Testis (tissue), 3 donors: ENCODE data around the gene PCSK5. TPM values are rescaled to one million over a fixed set of nuclear protein-coding genes. Genes with fewer than 3 reads are reported as not detected.
"Not testable (repeated sequence)": the region's sequence is repeated elsewhere in the genome, so short reads cannot be mapped to it uniquely, and the experiment has no call there.

Experiments used
- DNase-seq: peaks from one replicate; pipeline ENCODE4 v3.0.0-alpha.2; 2019
- H3K27ac ChIP-seq, 2 donors: fragments of 200-600 bp; sonication (generic); one replicate each; pipeline ENCODE4 v1.5.1; 2019
- H3K27me3 ChIP-seq: fragments of 200-600 bp; sonication (generic); one replicate; pipeline ENCODE4 v1.5.1; 2019
- H3K36me3 ChIP-seq: fragments of 200-600 bp; sonication (generic); one replicate; pipeline ENCODE4 v1.5.1; 2017; ENCODE audit warnings: low read depth; ENCODE audit errors: missing control alignments
- H3K4me1 ChIP-seq: fragments of 200-600 bp; sonication (generic); one replicate; pipeline ENCODE4 v1.5.1; 2019
- H3K4me3 ChIP-seq, 2 donors: fragments of 200-600 bp; sonication (generic); one replicate each; pipeline ENCODE4 v1.5.1; 2017 to 2019
- H3K9me3 ChIP-seq: fragments of 200-600 bp; sonication (generic); one replicate; pipeline ENCODE4 v1.5.1; 2017
- CTCF ChIP-seq, 3 experiments: fragments of 450-650 bp in 2 of 3; fragments of 200-600 bp in 1 of 3; sonication (generic) in 1 of 3; IDR thresholded peaks; one replicate each; pipeline ENCODE4 v1.5.1; 2016 to 2019; ENCODE audit warnings: antibody characterized with exemption in 3 of 3, mild to moderate bottlenecking in 2 of 3, moderate library complexity in 1 of 3
- POLR2A ChIP-seq: fragments of 450-650 bp; IDR thresholded peaks from one replicate; pipeline ENCODE4 v1.6.1; 2017; ENCODE audit warnings: antibody characterized with exemption, mild to moderate bottlenecking, moderate library complexity
- WGBS, 2 donors: methylation state at CpG; one replicate each; pipeline ENCODE4 v1.1.5; 2018; 5-methylcytosine and 5-hydroxymethylcytosine counted together
- intact Hi-C: fragments of 100-400 bp; cut with DNase I; formaldehyde crosslinking; loops from one replicate; pipeline ENCODE4 v1.15.1; 2023; ENCODE audit warnings: low total_unique reads
- polyA plus RNA-seq: library from polyadenylated mRNA; stranded (reverse); fragments of 350-450 nt; fragmentation: Illumina TruSeq; extraction: RNeasy Lipid Tissue Mini Kit (QIAGEN cat#74804); gene quantifications from one replicate; pipeline ENCODE4 v1.2.3, GENCODE V29; 2014; ENCODE audit warnings: low read depth, low replicate concordance; ENCODE audit not compliant: insufficient read depth
- total RNA-seq, 2 donors: library from RNA; depleted of rRNA; stranded (reverse); fragments of >200 nt; gene quantifications; one replicate each; pipeline ENCODE4 v1.2.3, GENCODE V29; 2016

The PCSK5 gene
- total and polyA plus RNA-seq, 3 donors from 2014 or later, result 9.4 to 50.6 (median 27.5) TPM

DNA sequence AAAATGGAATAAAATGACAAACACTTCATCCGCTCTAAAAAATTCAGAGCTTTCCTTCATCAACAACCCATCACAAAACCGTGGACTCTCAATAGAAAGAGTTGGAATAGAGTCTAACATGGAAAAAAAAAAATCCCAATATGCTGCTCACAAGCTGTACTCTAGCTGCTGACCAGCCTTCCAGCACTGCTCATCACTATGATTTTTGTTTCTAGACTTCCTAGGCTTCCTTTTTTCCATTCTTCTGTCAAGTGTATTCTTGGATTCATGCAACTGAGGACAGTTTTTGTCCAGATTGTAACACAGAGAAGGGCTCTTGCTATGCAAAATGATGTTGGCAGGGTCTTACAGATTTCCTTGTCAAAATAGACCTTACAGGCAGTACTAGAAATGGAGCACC lies 469.3 kb downstream of the PCSK5 start:
- Histone ChIP-seq H3K4me1 (no peaks in the 10 kb centered on the region), H3K9me3 (no peaks in the 10 kb centered on the region), H3K36me3 (no peaks in the 10 kb centered on the region), H3K27me3 (no peaks in the 10 kb centered on the region), H3K27ac (no peak overlapping the region), H3K4me3 (no peak overlapping the region)
- intact Hi-C loops, result no loop called here
- DNase-seq, result no peak
- TF ChIP-seq CTCF (IDR thresholded peaks at IDR 0.05), result no peak
- TF ChIP-seq POLR2A, result no peak
- WGBS, 2 donors, result 72 to 77% methylated on average over 2 of the region's 2 CpGs

DNA sequence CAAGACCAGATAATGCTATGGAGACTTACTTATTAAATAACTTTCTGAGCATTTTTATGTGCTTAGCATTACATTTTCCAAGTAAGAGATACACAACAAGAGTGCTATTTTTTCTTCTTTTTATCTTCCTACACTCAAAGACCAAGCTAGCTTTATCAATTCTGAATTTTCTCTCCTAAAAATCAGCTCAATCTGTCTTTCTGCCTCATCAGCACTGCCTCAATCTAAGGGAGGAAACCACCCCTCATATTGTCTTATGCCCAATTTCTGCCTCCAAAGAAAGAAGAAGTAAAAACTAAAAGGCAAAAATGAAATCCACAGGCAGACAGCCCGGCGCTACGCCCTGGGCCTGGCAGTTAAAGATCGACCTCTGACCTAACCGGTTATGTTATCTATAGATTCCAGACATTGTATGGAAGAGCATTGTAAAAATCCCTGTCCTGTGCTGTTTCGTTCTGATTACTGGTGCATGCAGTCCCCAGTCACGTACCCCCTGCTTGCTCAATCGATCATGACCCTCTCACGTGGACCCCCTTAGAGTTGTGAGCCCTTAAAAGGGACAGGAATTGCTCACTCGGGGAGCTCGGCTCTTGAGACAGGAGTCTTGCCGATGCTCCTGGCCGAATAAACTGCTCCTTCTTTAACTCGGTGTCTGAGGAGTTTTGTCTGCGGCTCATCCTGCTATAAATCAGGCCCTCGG lies 472.0 kb downstream of the PCSK5 start:
- H3K9me3 ChIP-seq, H3K36me3 ChIP-seq, intact Hi-C loops, H3K4me3 ChIP-seq, H3K4me1 ChIP-seq, H3K27ac ChIP-seq, DNase-seq, H3K27me3 ChIP-seq: not testable (repeated sequence)
- WGBS, 2 donors, result 86 to 92% methylated on average over 16 of the region's 16 CpGs

DNA sequence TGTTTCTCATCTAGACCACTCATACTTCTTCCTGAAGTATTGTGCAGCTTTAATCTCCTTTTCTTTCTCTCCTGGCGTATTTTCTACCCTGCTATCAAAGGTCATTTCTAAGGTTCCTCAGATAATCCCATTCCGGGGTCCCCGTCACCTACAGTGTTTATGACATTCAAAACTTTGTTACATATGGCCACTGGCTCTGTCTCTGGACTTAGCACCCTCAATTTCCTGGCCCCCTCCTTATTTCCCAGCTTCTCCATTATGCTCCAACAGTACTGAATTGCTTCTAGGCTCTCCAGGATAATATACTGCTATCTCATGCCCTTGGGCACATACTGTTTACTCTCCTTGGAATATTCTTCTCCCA lies 472.5 kb downstream of the PCSK5 start:
- no peaks in the 10 kb centered on the region for H3K27me3 ChIP-seq
- H3K27ac ChIP-seq, result no peak overlapping the region
- H3K4me1 ChIP-seq, result no peaks in the 10 kb centered on the region
- no peaks in the 10 kb centered on the region for H3K36me3 ChIP-seq
- 80 to 89% methylated on average over 3 of the region's 3 CpGs for WGBS, 2 donors
- H3K9me3 ChIP-seq, result no peaks in the 10 kb centered on the region
- no peak for DNase-seq
- intact Hi-C loops, result no loop called here
- H3K4me3 ChIP-seq, result no peak overlapping the region
- TF ChIP-seq CTCF (IDR thresholded peaks at IDR 0.05), result no peak
- TF ChIP-seq POLR2A, result no peak

DNA sequence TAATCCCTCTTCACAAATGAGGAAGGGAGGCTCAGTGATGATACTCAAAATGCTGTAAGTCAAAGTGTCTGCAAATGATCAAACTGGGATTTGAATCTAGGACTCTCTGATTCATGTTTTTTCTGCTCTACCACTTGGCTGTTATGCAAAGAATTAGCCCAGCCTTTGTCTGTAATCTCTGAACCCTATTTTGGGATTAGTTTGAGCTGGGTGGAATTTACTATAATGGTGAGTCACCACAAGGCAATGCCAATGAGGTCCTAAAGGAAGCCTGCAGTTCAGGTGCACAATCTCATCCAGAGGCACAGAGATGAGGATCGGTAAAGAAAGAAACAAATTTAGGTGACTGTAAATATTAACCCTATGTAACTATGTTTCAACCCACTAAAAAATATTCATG lies 474.6 kb downstream of the PCSK5 start:
- TF ChIP-seq POLR2A, result no peak
- no peak for TF ChIP-seq CTCF (IDR thresholded peaks at IDR 0.05)
- H3K4me1 ChIP-seq, result no peaks in the 10 kb centered on the region
- no peaks in the 10 kb centered on the region for H3K9me3 ChIP-seq
- H3K36me3 ChIP-seq, result no peaks in the 10 kb centered on the region
- no peak overlapping the region for H3K4me3 ChIP-seq
- no peaks in the 10 kb centered on the region for H3K27me3 ChIP-seq
- 59 to 71% methylated on average over 1 of the region's 1 CpG for WGBS, 2 donors
- no peak for DNase-seq
- H3K27ac ChIP-seq, result no peak overlapping the region
- intact Hi-C loops, result no loop called here

DNA sequence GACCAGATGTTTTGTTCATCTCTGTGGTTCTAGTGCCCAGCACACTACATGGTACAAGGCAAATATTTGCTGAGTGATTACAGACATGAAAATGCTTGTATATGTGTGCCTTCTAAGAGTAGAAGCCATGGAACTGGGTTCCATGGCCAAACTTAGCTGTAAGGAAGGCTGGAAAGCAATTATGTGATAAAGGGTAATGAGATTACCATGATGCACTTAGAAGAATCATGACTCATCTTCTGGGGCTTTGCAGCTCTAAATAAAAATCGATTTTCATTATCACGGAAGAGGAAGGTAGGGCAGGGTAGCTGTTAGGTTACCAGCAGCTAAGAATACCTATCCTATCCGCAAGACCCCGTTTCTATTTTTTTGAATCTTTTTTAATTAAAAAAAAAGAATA lies 475.8 kb downstream of the PCSK5 start:
- WGBS, 2 donors, result 84 to 89% methylated on average over 4 of the region's 4 CpGs

More for the DNA sequence above, 475.8 kb downstream of the PCSK5 start:
- DNase-seq, result no peak
- H3K36me3 ChIP-seq, result no peaks in the 10 kb centered on the region
- H3K27me3 ChIP-seq, result no peaks in the 10 kb centered on the region
- H3K4me3 ChIP-seq, result no peak overlapping the region
- H3K9me3 ChIP-seq, result no peaks in the 10 kb centered on the region
- H3K4me1 ChIP-seq, result no peaks in the 10 kb centered on the region
- TF ChIP-seq POLR2A (no peak), CTCF (IDR thresholded peaks at IDR 0.05) (no peak)
- intact Hi-C loops, result no loop called here
- no peak overlapping the region for H3K27ac ChIP-seq
